OCI-LY3 (cell line): ENCODE data around the gene PIGU.

Experiments used
- EZH2phosphoT487 ChIP-seq: fragments of 200-600 bp; shearing (Covaris generic); IDR thresholded peaks from 2 replicates; pipeline ENCODE4 v1.6.1; 2018; ENCODE audit warnings: antibody characterized with exemption, mixed run types, low read depth
- TF ChIP-seq, protein P1 (sequence below): fragments of 200-600, 300-600 bp; sonication (generic); IDR thresholded peaks from 2 replicates; pipeline ENCODE4 v1.5.1; 2014; ENCODE audit warnings: antibody characterized with exemption, low read length, low read depth

DNA sequence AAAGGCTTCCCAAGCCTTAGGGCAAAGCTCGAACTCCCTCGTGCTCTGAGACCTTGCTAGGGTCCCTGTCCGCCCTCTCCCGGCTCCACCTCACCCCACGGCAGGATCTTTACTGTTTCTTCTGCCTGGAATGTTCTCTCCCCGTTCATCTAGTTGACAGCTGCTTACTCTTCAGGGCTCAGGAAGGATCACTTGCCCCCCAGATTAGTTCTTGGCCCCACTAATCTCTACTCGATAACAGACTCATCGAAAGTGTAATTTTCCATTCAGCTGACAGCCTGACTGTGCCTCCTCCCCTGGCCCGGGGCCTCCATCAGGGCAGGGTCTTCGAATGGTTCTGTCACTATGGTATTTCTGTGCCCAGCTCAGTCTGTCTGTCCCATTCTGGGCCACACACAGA lies 115.2 kb downstream of the PIGU start:
- TF ChIP-seq, protein P1, sequence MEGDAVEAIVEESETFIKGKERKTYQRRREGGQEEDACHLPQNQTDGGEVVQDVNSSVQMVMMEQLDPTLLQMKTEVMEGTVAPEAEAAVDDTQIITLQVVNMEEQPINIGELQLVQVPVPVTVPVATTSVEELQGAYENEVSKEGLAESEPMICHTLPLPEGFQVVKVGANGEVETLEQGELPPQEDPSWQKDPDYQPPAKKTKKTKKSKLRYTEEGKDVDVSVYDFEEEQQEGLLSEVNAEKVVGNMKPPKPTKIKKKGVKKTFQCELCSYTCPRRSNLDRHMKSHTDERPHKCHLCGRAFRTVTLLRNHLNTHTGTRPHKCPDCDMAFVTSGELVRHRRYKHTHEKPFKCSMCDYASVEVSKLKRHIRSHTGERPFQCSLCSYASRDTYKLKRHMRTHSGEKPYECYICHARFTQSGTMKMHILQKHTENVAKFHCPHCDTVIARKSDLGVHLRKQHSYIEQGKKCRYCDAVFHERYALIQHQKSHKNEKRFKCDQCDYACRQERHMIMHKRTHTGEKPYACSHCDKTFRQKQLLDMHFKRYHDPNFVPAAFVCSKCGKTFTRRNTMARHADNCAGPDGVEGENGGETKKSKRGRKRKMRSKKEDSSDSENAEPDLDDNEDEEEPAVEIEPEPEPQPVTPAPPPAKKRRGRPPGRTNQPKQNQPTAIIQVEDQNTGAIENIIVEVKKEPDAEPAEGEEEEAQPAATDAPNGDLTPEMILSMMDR, result no peak
- TF ChIP-seq EZH2phosphoT487, result no peak
